Measurements from ENCODE around the gene CACNB4.

GRCh38 chr2:151860613-151861146 lies 238.2 kb downstream of the CACNB4 start:
- TF ChIP-seq CTCF (IDR thresholded peaks at IDR 0.05; ENCODE audit: insufficient read depth, low read length) (no peak), REST (IDR thresholded peaks at IDR 0.05; ENCODE audit: insufficient replicate concordance, low read depth) (no peak), SPI1 (IDR thresholded peaks at IDR 0.05; ENCODE audit: borderline replicate concordance, low read depth) (no peak)
